CD8-positive, alpha-beta memory T cell (primary cell): ENCODE measurements around the gene MED16. TPM values are rescaled to one million over a fixed set of nuclear protein-coding genes. Genes with fewer than 3 reads are reported as not detected.
A peak's percentile ranks its signal among the peaks of the same experiment; 100 is the strongest.
"Not testable (repeated sequence)": the region's sequence is repeated elsewhere in the genome, so short reads cannot be mapped to it uniquely, and the experiment has no call there.

Experiments
- CTCF ChIA-PET: fragments of 350-600 bp; sonication (Branson Sonifier 250); formaldehyde crosslinking; loops from one replicate; lab custom pipeline; 2021; ENCODE audit warnings: antibody characterized with exemption; lab: Charles Lee
- POLR2A ChIA-PET: fragments of 350-600 bp; sonication (Branson Sonifier 250); formaldehyde crosslinking; loops from one replicate; lab custom pipeline; 2021; ENCODE audit warnings: antibody characterized with exemption; lab: Charles Lee
- DNase-seq, 5 donors: peaks; one replicate each; pipeline versions ENCODE4 v3.0.0 to v3.0.0-alpha.2; 2020 to 2022; ENCODE audit warnings: mixed read lengths in 1 of 5
- H3K27ac ChIP-seq: one replicate; pipeline ENCODE4 v1.7.0; 2013; ENCODE audit warnings: low read depth, mild to moderate bottlenecking, low read length, moderate library complexity
- H3K27me3 ChIP-seq: 2 replicates; pipeline ENCODE4 v1.7.0; 2013; ENCODE audit warnings: low read length, mild to moderate bottlenecking; ENCODE audit not compliant: insufficient read depth, poor library complexity, severe bottlenecking
- H3K36me3 ChIP-seq: 2 replicates; pipeline ENCODE4 v1.7.0; 2013; ENCODE audit warnings: mild to moderate bottlenecking, low read length, moderate library complexity; ENCODE audit not compliant: insufficient read depth
- H3K4me1 ChIP-seq: 2 replicates; pipeline ENCODE4 v1.7.0; 2013; ENCODE audit warnings: mild to moderate bottlenecking, low read length, moderate library complexity; ENCODE audit not compliant: insufficient read depth
- H3K4me3 ChIP-seq: 2 replicates; pipeline ENCODE4 v1.7.0; 2013; ENCODE audit warnings: mild to moderate bottlenecking, low read length
- H3K9me3 ChIP-seq: 2 replicates; pipeline ENCODE4 v1.7.0; 2013; ENCODE audit warnings: mild to moderate bottlenecking, low read length
- H3K27ac Mint-ChIP-seq, 8 donors: one replicate each; pipeline ENCODE4 v1.8.0; 2020 to 2021; ENCODE audit warnings: mixed read lengths in 8 of 8, mild to moderate bottlenecking in 6 of 8, inconsistent platforms in 3 of 8, moderate library complexity in 3 of 8
- H3K27me3 Mint-ChIP-seq, 2 donors: one replicate each; pipeline ENCODE4 v1.8.0; 2020 to 2021; ENCODE audit warnings: mixed read lengths in 2 of 2, mild to moderate bottlenecking in 1 of 2, moderate library complexity in 1 of 2
- H3K36me3 Mint-ChIP-seq, 3 donors: one replicate each; pipeline ENCODE4 v1.8.0; 2020 to 2021; ENCODE audit warnings: mixed read lengths in 3 of 3, inconsistent platforms in 1 of 3, mild to moderate bottlenecking in 1 of 3
- H3K4me1 Mint-ChIP-seq, 3 donors: one replicate each; pipeline ENCODE4 v1.8.0; 2020 to 2021; ENCODE audit warnings: mixed read lengths in 3 of 3, inconsistent platforms in 1 of 3, mild to moderate bottlenecking in 1 of 3
- H3K4me3 Mint-ChIP-seq, 7 donors: one replicate each; pipeline ENCODE4 v1.8.0; 2020 to 2021; ENCODE audit warnings: mixed read lengths in 7 of 7, mild to moderate bottlenecking in 6 of 7, moderate library complexity in 4 of 7, inconsistent platforms in 2 of 7
- H3K9me3 Mint-ChIP-seq, 5 donors: one replicate each; pipeline ENCODE4 v1.8.0; 2020 to 2022; ENCODE audit warnings: mixed read lengths in 5 of 5, mild to moderate bottlenecking in 3 of 5, moderate library complexity in 2 of 5, inconsistent platforms in 1 of 5
- polyA plus RNA-seq: library from polyadenylated mRNA; unstranded; fragments of 300-500 nt; fragmentation: Illumina TruSeq; gene quantifications from one replicate; pipeline ENCODE4 v1.2.3, GENCODE V29; 2021
- total RNA-seq, 2 experiments: library from RNA; stranded (reverse); gene quantifications; one replicate each; pipeline ENCODE4 v1.2.3, GENCODE V29; 2021

The MED16 gene
- total and polyA plus RNA-seq, 3 experiments from 2014 or later = 57.4 to 109 (median 59.4) TPM

- POLR2A ChIA-PET = no interaction called here
- peak within 1 kb of the TSS in 3 of 7 donors; percentile 5 to 75 (median 35) for H3K4me3 Mint-ChIP-seq
- DNase-seq = no peak
- no peak within 1 kb of the TSS for H3K27ac ChIP-seq
- peaks cover 10 to 15% of the 10 kb centered on the region in 2 donors for H3K27me3 Mint-ChIP-seq
- no peaks in the 10 kb centered on the region for H3K9me3 ChIP-seq
- H3K4me3 ChIP-seq = no peak within 1 kb of the TSS
- H3K27ac Mint-ChIP-seq = no peak within 1 kb of the TSS
- CTCF ChIA-PET = no interaction called here
- H3K9me3 Mint-ChIP-seq = no peaks in the 10 kb centered on the region
- peaks cover 6% of the 10 kb centered on the region for H3K27me3 ChIP-seq
- H3K36me3 Mint-ChIP-seq = no peaks in the 10 kb centered on the region
- peaks cover 0 to 3% (median 0%) of the 10 kb centered on the region in 3 donors for H3K4me1 Mint-ChIP-seq
- no peaks in the 10 kb centered on the region for H3K36me3 ChIP-seq
- H3K4me1 ChIP-seq = no peaks in the 10 kb centered on the region
Observed at GRCh38 chr19:821825-822503, 71.0 kb downstream of the MED16 start, which contains the start of gene PLPPR3. Gene PLPPR3 (minus strand): TSS chr19:821955. CDS start chr19:821559, 396 bp downstream.

- ChIA-PET CTCF (no interaction called here), POLR2A (no interaction called here)
- H3K36me3 ChIP-seq = no peaks in the 10 kb centered on the region
Observed at GRCh38 chr19:821231-821824, 71.7 kb downstream of the MED16 start.

GRCh38 chr19:820212-820611 is 72.8 kb downstream of the MED16 start:
- H3K4me1 Mint-ChIP-seq, CTCF ChIA-PET, H3K36me3 ChIP-seq, H3K4me3 ChIP-seq, H3K9me3 ChIP-seq, H3K27ac ChIP-seq, H3K36me3 Mint-ChIP-seq, H3K4me3 Mint-ChIP-seq, H3K4me1 ChIP-seq, DNase-seq, POLR2A ChIA-PET, H3K9me3 Mint-ChIP-seq, H3K27ac Mint-ChIP-seq, H3K27me3 ChIP-seq: not testable (repeated sequence)
- peaks cover 10 to 15% of the 10 kb centered on the region in 2 donors for H3K27me3 Mint-ChIP-seq

More at GRCh38 chr19:821231-821824, 71.7 kb downstream of the MED16 start:
- Mint-ChIP-seq H3K4me3 (no peak overlapping the region), H3K4me1 (peaks cover 0 to 3% (median 0%) of the 10 kb centered on the region in 3 donors), H3K36me3 (peaks cover 0 to 3% (median 2%) of the 10 kb centered on the region in 3 donors), H3K27me3 (peaks cover 10 to 15% of the 10 kb centered on the region in 2 donors), H3K27ac (no peak overlapping the region), H3K9me3 (no peaks in the 10 kb centered on the region)
- Histone ChIP-seq H3K27me3 (peaks cover 6% of the 10 kb centered on the region), H3K4me3 (no peak overlapping the region), H3K9me3 (no peaks in the 10 kb centered on the region), H3K4me1 (no peaks in the 10 kb centered on the region), H3K27ac (no peak overlapping the region)
- no peak for DNase-seq

Other genes starting within 250 kb of the MED16 start
- 10 to 100 TPM; 89.6 to 95.5 TPM for gene RNF126, start 230.0 kb downstream of the MED16 start, total RNA-seq
- gene RNF126, start 230.0 kb downstream of the MED16 start, polyA plus RNA-seq = 100.0 TPM
- 1 to 10 TPM; 7.7 to 8.0 TPM for gene FSTL3, start 216.8 kb downstream of the MED16 start, total RNA-seq
- 0.81 TPM for gene FSTL3, start 216.8 kb downstream of the MED16 start, polyA plus RNA-seq
- not detected for gene PRSS57, start 197.7 kb downstream of the MED16 start, total RNA-seq
- not detected for gene PRSS57, start 197.7 kb downstream of the MED16 start, polyA plus RNA-seq
- not detected for gene PALM, start 184.3 kb downstream of the MED16 start, total RNA-seq
- gene PALM, start 184.3 kb downstream of the MED16 start, polyA plus RNA-seq = not detected
- not detected for gene MISP, start 142.1 kb downstream of the MED16 start, total RNA-seq
- gene MISP, start 142.1 kb downstream of the MED16 start, polyA plus RNA-seq = not detected
- 100 to 1,000 TPM; 969 to 978 TPM for gene PTBP1, start 95.7 kb downstream of the MED16 start, total RNA-seq
- 177 TPM for gene PTBP1, start 95.7 kb downstream of the MED16 start, polyA plus RNA-seq
- not detected for gene PLPPR3, start 71.2 kb downstream of the MED16 start, total RNA-seq
- not detected for gene PLPPR3, start 71.2 kb downstream of the MED16 start, polyA plus RNA-seq
- gene AZU1, start 65.3 kb downstream of the MED16 start, total RNA-seq = not detected
- not detected for gene AZU1, start 65.3 kb downstream of the MED16 start, polyA plus RNA-seq
- not detected for gene PRTN3, start 52.2 kb downstream of the MED16 start, total RNA-seq
- gene PRTN3, start 52.2 kb downstream of the MED16 start, polyA plus RNA-seq = not detected
- gene ELANE, start 40.9 kb downstream of the MED16 start, total RNA-seq = not detected
- gene ELANE, start 40.9 kb downstream of the MED16 start, polyA plus RNA-seq = not detected
- gene CFD, start 33.5 kb downstream of the MED16 start, total RNA-seq = 1 to 10 TPM in 1 of 2 experiments, under 1 TPM in 1; 0.89 to 1.5 TPM
- gene CFD, start 33.5 kb downstream of the MED16 start, polyA plus RNA-seq = 6.9 TPM
- not detected for gene RNU6-9, start 297 bp upstream of the MED16 start, total RNA-seq
- gene RNU6-9, start 297 bp upstream of the MED16 start, polyA plus RNA-seq = not detected
- gene R3HDM4, start 20.0 kb upstream of the MED16 start, total RNA-seq = 10 to 100 TPM; 60.7 to 65.2 TPM
- 197 TPM for gene R3HDM4, start 20.0 kb upstream of the MED16 start, polyA plus RNA-seq
- gene KISS1R, start 24.1 kb upstream of the MED16 start, total RNA-seq = 1 to 10 TPM; 1.2 to 2.3 TPM
- 0.49 TPM for gene KISS1R, start 24.1 kb upstream of the MED16 start, polyA plus RNA-seq
- gene ARID3A, start 32.8 kb upstream of the MED16 start, total RNA-seq = 10 to 100 TPM; 12.8 to 15.9 TPM
- gene ARID3A, start 32.8 kb upstream of the MED16 start, polyA plus RNA-seq = 0.49 TPM
- gene WDR18, start 91.2 kb upstream of the MED16 start, total RNA-seq = 100 to 1,000 TPM; 108 to 133 TPM
- 61.3 TPM for gene WDR18, start 91.2 kb upstream of the MED16 start, polyA plus RNA-seq
- not detected for gene GRIN3B, start 107.2 kb upstream of the MED16 start, total RNA-seq
- gene GRIN3B, start 107.2 kb upstream of the MED16 start, polyA plus RNA-seq = not detected
- 100 to 1,000 TPM; 151 to 157 TPM for gene TMEM259, start 127.9 kb upstream of the MED16 start, total RNA-seq
- gene TMEM259, start 127.9 kb upstream of the MED16 start, polyA plus RNA-seq = 84.6 TPM
- not detected for gene RNU6-2, start 128.3 kb upstream of the MED16 start, total RNA-seq
- gene RNU6-2, start 128.3 kb upstream of the MED16 start, polyA plus RNA-seq = not detected
- 10 to 100 TPM; 78.1 to 78.9 TPM for gene CNN2, start 133.4 kb upstream of the MED16 start, total RNA-seq
- gene CNN2, start 133.4 kb upstream of the MED16 start, polyA plus RNA-seq = 792 TPM
- gene ABCA7, start 146.9 kb upstream of the MED16 start, total RNA-seq = 10 to 100 TPM; 33.8 to 39.5 TPM
- 14.1 TPM for gene ABCA7, start 146.9 kb upstream of the MED16 start, polyA plus RNA-seq
- 100 to 1,000 TPM; 212 to 220 TPM for gene ARHGAP45, start 174.0 kb upstream of the MED16 start, total RNA-seq
- gene ARHGAP45, start 174.0 kb upstream of the MED16 start, polyA plus RNA-seq = 478 TPM
- gene POLR2E, start 202.2 kb upstream of the MED16 start, total RNA-seq = 100 to 1,000 TPM; 270 to 278 TPM
- 249 TPM for gene POLR2E, start 202.2 kb upstream of the MED16 start, polyA plus RNA-seq
- gene GPX4, start 210.8 kb upstream of the MED16 start, total RNA-seq = 100 to 1,000 TPM; 222 TPM
- gene GPX4, start 210.8 kb upstream of the MED16 start, polyA plus RNA-seq = 373 TPM